KMS-11 (cell line): ENCODE results near the gene GTPBP1.

Experiments
- H2AFZ ChIP-seq: fragments of 200-600 bp; sonication (generic); 2 replicates; pipeline ENCODE4 v1.6.1; 2016; ENCODE audit warnings: antibody characterized with exemption, mixed run types, low read depth
- H3K27ac ChIP-seq: fragments of 200-600 bp; sonication (generic); 2 replicates; pipeline ENCODE4 v1.6.1; 2016; ENCODE audit warnings: mild to moderate bottlenecking, mixed run types
- H3K27me3 ChIP-seq: fragments of 200-600 bp; sonication (generic); 2 replicates; pipeline ENCODE4 v1.6.1; 2017; ENCODE audit warnings: mild to moderate bottlenecking, low read depth, mixed run types, moderate library complexity; ENCODE audit not compliant: insufficient read depth
- H3K36me3 ChIP-seq: fragments of 200-600 bp; sonication (generic); 2 replicates; pipeline ENCODE4 v1.6.1; 2017; ENCODE audit warnings: mild to moderate bottlenecking, mixed run types; ENCODE audit not compliant: insufficient read depth
- H3K4me1 ChIP-seq: fragments of 200-600 bp; sonication (generic); 2 replicates; pipeline ENCODE4 v1.6.1; 2016; ENCODE audit warnings: mild to moderate bottlenecking, low read depth, mixed run types; ENCODE audit not compliant: poor library complexity, severe bottlenecking
- H3K4me2 ChIP-seq: fragments of 200-600 bp; sonication (generic); 2 replicates; pipeline ENCODE4 v1.7.0; 2016; ENCODE audit warnings: mild to moderate bottlenecking, mixed run types
- H3K4me3 ChIP-seq: fragments of 200-600 bp; sonication (generic); IDR thresholded peaks from 2 replicates; pipeline ENCODE4 v1.6.1; 2017; ENCODE audit warnings: low read depth, low read length, mixed read lengths; ENCODE audit not compliant: insufficient read depth
- H3K79me2 ChIP-seq: fragments of 200-600 bp; sonication (generic); 2 replicates; pipeline ENCODE4 v1.6.1; 2016; ENCODE audit warnings: low read depth, mixed run types; ENCODE audit not compliant: insufficient read depth
- H3K9ac ChIP-seq: fragments of 200-600 bp; sonication (generic); 2 replicates; pipeline ENCODE4 v1.6.1; 2016; ENCODE audit warnings: mild to moderate bottlenecking, mixed run types
- H4K20me1 ChIP-seq: fragments of 200-600 bp; sonication (generic); 2 replicates; pipeline ENCODE4 v1.6.1; 2016; ENCODE audit warnings: mild to moderate bottlenecking, mixed run types; ENCODE audit not compliant: insufficient read depth
- TF ChIP-seq, protein P1 (sequence below): fragments of 200-600 bp; sonication (generic); conservative IDR thresholded peaks from 2 replicates; pipeline ENCODE4 v1.6.1; 2017; ENCODE audit warnings: low read depth, mild to moderate bottlenecking, antibody characterized with exemption, low read length, moderate library complexity, mixed read lengths

GTPBP1 gene

DNA sequence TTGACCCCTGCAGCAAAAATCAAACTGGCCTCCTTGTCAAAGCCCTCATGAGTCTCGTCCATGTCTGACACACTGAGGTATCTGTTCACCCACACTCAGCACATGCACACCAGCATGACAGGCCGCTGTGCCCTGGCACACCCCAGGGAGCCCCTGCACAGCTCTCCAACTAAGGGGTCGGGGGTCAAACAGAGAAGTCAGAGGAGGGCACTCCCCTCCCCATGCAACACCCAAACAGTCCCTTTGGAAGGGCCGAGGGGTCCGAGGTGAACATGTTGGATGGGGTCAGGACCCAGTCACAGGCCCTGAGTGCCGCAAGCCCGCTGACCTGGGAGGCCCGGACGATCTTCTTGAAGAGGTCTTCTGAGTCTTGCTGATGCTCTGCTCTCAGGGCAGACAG is 35.4 kb downstream of the GTPBP1 start:
- no peaks in the 10 kb centered on the region for H3K4me1 ChIP-seq
- no peak overlapping the region for H3K4me2 ChIP-seq
- no peaks in the 10 kb centered on the region for H3K27me3 ChIP-seq
- H3K27ac ChIP-seq = no peak overlapping the region
- H3K9ac ChIP-seq = no peak overlapping the region
- no peaks in the 10 kb centered on the region for H3K36me3 ChIP-seq
- no peaks in the 10 kb centered on the region for H4K20me1 ChIP-seq
- no peaks in the 10 kb centered on the region for H3K79me2 ChIP-seq
- TF ChIP-seq, protein P1, sequence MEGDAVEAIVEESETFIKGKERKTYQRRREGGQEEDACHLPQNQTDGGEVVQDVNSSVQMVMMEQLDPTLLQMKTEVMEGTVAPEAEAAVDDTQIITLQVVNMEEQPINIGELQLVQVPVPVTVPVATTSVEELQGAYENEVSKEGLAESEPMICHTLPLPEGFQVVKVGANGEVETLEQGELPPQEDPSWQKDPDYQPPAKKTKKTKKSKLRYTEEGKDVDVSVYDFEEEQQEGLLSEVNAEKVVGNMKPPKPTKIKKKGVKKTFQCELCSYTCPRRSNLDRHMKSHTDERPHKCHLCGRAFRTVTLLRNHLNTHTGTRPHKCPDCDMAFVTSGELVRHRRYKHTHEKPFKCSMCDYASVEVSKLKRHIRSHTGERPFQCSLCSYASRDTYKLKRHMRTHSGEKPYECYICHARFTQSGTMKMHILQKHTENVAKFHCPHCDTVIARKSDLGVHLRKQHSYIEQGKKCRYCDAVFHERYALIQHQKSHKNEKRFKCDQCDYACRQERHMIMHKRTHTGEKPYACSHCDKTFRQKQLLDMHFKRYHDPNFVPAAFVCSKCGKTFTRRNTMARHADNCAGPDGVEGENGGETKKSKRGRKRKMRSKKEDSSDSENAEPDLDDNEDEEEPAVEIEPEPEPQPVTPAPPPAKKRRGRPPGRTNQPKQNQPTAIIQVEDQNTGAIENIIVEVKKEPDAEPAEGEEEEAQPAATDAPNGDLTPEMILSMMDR = no peak
- H3K4me3 ChIP-seq = no peak overlapping the region
- no peak overlapping the region for H2AFZ ChIP-seq

DNA sequence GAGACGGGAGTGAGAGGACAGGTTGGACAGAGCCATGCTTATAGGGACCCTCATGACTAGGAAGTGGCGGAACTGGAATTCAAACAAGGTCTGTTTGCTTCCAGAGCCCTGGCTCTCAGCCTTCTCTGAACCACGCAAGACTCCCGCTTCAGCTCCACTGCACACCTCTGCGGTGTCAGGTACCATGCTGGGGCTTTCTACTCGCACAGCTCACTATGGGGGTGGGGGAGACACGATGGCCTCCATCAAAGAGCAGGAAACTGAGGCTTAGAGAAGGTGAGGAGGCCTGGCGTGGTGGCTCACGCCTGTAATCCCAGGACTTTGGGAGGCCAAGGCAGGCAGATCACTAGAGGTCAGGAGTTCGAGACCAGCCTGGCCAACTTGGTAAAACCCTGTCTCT is 35.8 kb downstream of the GTPBP1 start:
- H3K4me2 ChIP-seq = no peak overlapping the region
- TF ChIP-seq, protein P1 = no peak
- no peak overlapping the region for H3K27ac ChIP-seq
- no peak overlapping the region for H3K9ac ChIP-seq
- no peaks in the 10 kb centered on the region for H4K20me1 ChIP-seq
- no peaks in the 10 kb centered on the region for H3K4me1 ChIP-seq
- no peaks in the 10 kb centered on the region for H3K36me3 ChIP-seq
- no peak overlapping the region for H3K4me3 ChIP-seq
- H2AFZ ChIP-seq = no peak overlapping the region
- H3K27me3 ChIP-seq = no peaks in the 10 kb centered on the region
- H3K79me2 ChIP-seq = no peaks in the 10 kb centered on the region

DNA sequence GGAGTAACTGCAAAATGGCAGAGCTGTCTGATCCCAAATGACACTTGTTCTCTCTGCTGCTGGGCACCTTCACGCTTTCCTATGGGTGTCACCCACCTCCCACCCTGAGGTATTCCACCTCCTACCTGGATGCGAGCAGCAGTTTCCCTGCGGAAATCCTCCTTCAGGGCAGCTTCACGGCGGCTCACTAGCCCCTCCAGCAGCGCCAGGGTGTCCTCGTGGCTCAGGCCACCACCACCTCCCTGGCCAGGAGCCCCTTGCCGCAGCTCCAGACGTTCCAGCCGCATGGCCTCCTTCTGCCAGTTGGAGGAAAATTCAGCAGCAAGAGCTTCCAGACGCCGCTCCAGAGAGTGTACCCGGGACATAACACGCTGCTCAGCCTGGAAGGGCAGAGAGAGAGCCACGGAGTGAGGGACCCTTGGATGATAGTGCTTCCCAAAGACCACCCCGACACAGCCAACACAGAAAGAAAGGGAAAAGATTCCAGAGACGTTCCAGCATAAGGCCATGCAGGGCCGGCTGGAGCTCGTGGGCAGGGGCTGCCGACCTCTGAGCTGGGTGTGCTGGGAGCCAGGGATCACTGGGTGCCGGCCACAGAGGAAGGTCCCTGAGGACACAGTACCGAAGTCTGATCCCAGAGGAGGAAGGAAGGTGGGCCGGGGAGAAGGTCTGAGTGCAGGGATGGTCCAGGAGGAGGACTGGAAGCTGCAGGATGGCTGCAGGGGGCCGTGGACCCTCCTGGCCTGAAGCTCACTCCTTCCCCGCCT is 36.6 kb downstream of the GTPBP1 start:
- Histone ChIP-seq H2AFZ (no peak overlapping the region), H4K20me1 (no peaks in the 10 kb centered on the region), H3K4me1 (no peaks in the 10 kb centered on the region), H3K36me3 (no peaks in the 10 kb centered on the region; the same call in 1 of the 2 replicates), H3K4me2 (no peak overlapping the region), H3K4me3 (no peak overlapping the region), H3K27me3 (no peaks in the 10 kb centered on the region), H3K79me2 (no peaks in the 10 kb centered on the region), H3K27ac (no peak overlapping the region), H3K9ac (no peak overlapping the region)
- TF ChIP-seq, protein P1 = no peak

DNA sequence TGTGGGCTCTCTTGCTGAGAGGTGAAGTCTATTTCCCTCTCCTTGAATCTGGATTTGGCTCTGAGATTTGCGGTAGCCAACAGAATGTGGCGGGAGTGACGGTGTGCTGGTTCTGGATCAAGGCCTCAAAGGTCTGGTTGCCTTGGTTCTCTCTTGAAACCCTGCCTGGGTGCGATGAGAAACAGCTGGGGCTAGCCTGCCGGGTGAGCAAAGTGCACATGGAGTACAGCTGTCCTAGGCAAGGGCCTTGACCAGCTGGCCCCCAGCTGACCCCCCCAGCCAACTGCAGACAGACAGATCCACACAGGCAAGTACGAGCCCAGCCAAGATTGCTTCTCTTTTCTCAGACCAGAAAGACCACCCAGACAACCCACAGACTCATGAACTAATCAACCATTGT is 39.2 kb downstream of the GTPBP1 start:
- Histone ChIP-seq H3K4me1 (no peaks in the 10 kb centered on the region), H3K27me3 (no peaks in the 10 kb centered on the region), H2AFZ (no peak overlapping the region), H3K4me3 (no peak overlapping the region), H3K9ac (no peak overlapping the region), H3K4me2 (no peak overlapping the region), H3K27ac (no peak overlapping the region), H4K20me1 (no peaks in the 10 kb centered on the region), H3K79me2 (no peaks in the 10 kb centered on the region), H3K36me3 (no peaks in the 10 kb centered on the region; the same call in 1 of the 2 replicates)
- TF ChIP-seq, protein P1 = no peak
